Upper lobe of left lung (tissue), 6 donors: ENCODE measurements around the gene CMKLR1. TPM values are rescaled to one million over a fixed set of nuclear protein-coding genes. Genes with fewer than 3 reads are reported as not detected.

Experiments
- ATAC-seq, 2 donors: fragments of 200-7000 bp; cut with Tn5 transposase; one replicate each; pipeline ENCODE4 v1.9.1; 2022; ENCODE audit warnings: mild to moderate bottlenecking in 2 of 2, moderate library complexity in 2 of 2; ENCODE audit not compliant: low FRiP score in 2 of 2
- DNase-seq, 2 donors: peaks; one replicate each; pipeline ENCODE4 v3.0.0-alpha.2; 2019 to 2020
- H3K27ac ChIP-seq, 4 donors: fragments of 200-600 bp; sonication (generic); one replicate each; pipeline ENCODE4 v1.5.1; 2016 to 2019
- H3K27me3 ChIP-seq, 4 donors: fragments of 200-600 bp; sonication (generic); one replicate each; pipeline ENCODE4 v1.5.1; 2017 to 2019
- H3K36me3 ChIP-seq, 4 donors: fragments of 200-600 bp; sonication (generic); one replicate each; pipeline ENCODE4 v1.5.1; 2016 to 2019
- H3K4me1 ChIP-seq, 4 donors: fragments of 200-600 bp; sonication (generic); one replicate each; pipeline ENCODE4 v1.5.1; 2018 to 2019
- H3K4me3 ChIP-seq, 4 donors: fragments of 200-600 bp; sonication (generic); one replicate each; pipeline ENCODE4 v1.5.1; 2017 to 2019; ENCODE audit warnings: mild to moderate bottlenecking in 2 of 4, moderate library complexity in 1 of 4
- H3K9me3 ChIP-seq, 4 donors: fragments of 200-600 bp; sonication (generic); one replicate each; pipeline ENCODE4 v1.5.1; 2018 to 2019
- EP300 ChIP-seq, 4 donors: sonication (generic); formaldehyde crosslinking; IDR thresholded peaks; one replicate each; pipeline ENCODE4 v1.5.1; 2017; ENCODE audit warnings: antibody characterized with exemption in 4 of 4, control low read depth in 2 of 4
- POLR2A ChIP-seq, 4 donors: fragments of 450-650 bp; IDR thresholded peaks; one replicate each; pipeline ENCODE4 v1.5.1; 2016 to 2017; ENCODE audit warnings: antibody characterized with exemption in 4 of 4, mild to moderate bottlenecking in 2 of 4
- POLR2AphosphoS5 ChIP-seq, 2 donors: sonication (generic); formaldehyde crosslinking; IDR thresholded peaks; one replicate each; pipeline ENCODE4 v1.5.1; 2017; ENCODE audit warnings: antibody characterized with exemption in 2 of 2
- WGBS, 2 donors: methylation state at CpG; one replicate each; pipeline ENCODE4 v1.1.5; 2017 to 2018; 5-methylcytosine and 5-hydroxymethylcytosine counted together
- total RNA-seq, 6 donors: library from RNA; depleted of rRNA in 4 of 6; stranded (reverse); fragments of >200 nt in 4 of 6; gene quantifications; one replicate each; pipeline versions ENCODE4 v1.1.0 to v1.2.1, GENCODE V29; 2016 to 2021
- TF ChIP-seq, protein P1 (sequence below), 6 experiments: fragments of 450-650 bp in 4 of 6; fragments of 200-600 bp in 2 of 6; sonication (generic) in 2 of 6; IDR thresholded peaks; one replicate each; pipeline ENCODE4 v1.5.1; 2016 to 2019; ENCODE audit warnings: antibody characterized with exemption in 6 of 6
- donor health status: DM: no; HTN: no; CAD: no; lungs with moderate emphysema.
- donor health status: DM: no; HTN: yes; CAD: no; lungs with severe emphysema.

The CMKLR1 gene
- total RNA-seq, 6 donors from 2014 or later, result 7.8 to 40.9 (median 19.9) TPM

DNA sequence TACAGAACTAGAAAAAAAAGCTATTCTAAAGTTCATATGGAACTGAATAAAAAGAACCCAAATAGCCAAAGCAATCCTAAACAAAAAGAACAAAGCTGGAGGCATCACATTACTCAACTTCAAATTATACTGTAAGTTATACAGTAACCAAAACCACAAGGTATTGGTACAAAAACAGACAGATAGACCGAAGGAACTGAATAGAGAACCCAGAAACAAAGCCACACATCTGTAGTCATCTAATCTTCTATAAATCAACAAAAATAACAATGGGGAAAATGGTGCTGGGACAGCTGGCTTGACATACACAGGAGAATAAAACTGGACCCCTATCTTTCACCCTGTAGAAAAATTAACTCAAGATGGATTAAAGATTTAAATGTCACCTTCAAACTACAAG is 38.1 kb upstream of the CMKLR1 start:
- no peak overlapping the region for H3K27ac ChIP-seq
- no peaks in the 10 kb centered on the region for H3K36me3 ChIP-seq
- H3K27me3 ChIP-seq, result no peaks in the 10 kb centered on the region
- H3K9me3 ChIP-seq, result peaks cover 0 to 28% (median 15%) of the 10 kb centered on the region in 4 donors
- H3K4me1 ChIP-seq, result no peaks in the 10 kb centered on the region
- 16 to 22% methylated on average over 1 of the region's 1 CpG for WGBS, 2 donors
- ATAC-seq, result no peak
- TF ChIP-seq POLR2A (IDR thresholded peaks at IDR 0.05) (no peak), EP300 (IDR thresholded peaks at IDR 0.05) (no peak), POLR2AphosphoS5 (IDR thresholded peaks at IDR 0.05) (no peak)
- TF ChIP-seq, protein P1, sequence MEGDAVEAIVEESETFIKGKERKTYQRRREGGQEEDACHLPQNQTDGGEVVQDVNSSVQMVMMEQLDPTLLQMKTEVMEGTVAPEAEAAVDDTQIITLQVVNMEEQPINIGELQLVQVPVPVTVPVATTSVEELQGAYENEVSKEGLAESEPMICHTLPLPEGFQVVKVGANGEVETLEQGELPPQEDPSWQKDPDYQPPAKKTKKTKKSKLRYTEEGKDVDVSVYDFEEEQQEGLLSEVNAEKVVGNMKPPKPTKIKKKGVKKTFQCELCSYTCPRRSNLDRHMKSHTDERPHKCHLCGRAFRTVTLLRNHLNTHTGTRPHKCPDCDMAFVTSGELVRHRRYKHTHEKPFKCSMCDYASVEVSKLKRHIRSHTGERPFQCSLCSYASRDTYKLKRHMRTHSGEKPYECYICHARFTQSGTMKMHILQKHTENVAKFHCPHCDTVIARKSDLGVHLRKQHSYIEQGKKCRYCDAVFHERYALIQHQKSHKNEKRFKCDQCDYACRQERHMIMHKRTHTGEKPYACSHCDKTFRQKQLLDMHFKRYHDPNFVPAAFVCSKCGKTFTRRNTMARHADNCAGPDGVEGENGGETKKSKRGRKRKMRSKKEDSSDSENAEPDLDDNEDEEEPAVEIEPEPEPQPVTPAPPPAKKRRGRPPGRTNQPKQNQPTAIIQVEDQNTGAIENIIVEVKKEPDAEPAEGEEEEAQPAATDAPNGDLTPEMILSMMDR (IDR thresholded peaks at IDR 0.05), result no peak
- no peak overlapping the region for H3K4me3 ChIP-seq
- DNase-seq, result no peak

GRCh38 chr12:108375986-108376663 is 37.0 kb upstream of the CMKLR1 start:
- TF ChIP-seq, protein P1 (IDR thresholded peaks at IDR 0.05), result no peak
- no peak for TF ChIP-seq POLR2AphosphoS5 (IDR thresholded peaks at IDR 0.05)
- TF ChIP-seq POLR2A (IDR thresholded peaks at IDR 0.05), result no peak
- TF ChIP-seq EP300 (IDR thresholded peaks at IDR 0.05), result no peak
- no peak overlapping the region for H3K27ac ChIP-seq
- H3K4me1 ChIP-seq, result no peaks in the 10 kb centered on the region
- no peak for ATAC-seq
- no peak overlapping the region for H3K4me3 ChIP-seq
- peaks cover 0 to 28% (median 15%) of the 10 kb centered on the region in 4 donors for H3K9me3 ChIP-seq
- H3K27me3 ChIP-seq, result no peaks in the 10 kb centered on the region
- no peak for DNase-seq
- H3K36me3 ChIP-seq, result no peaks in the 10 kb centered on the region
- WGBS, 2 donors, result 36 to 53% methylated on average over 4 of the region's 4 CpGs

GRCh38 chr12:108374596-108375320 is 35.6 kb upstream of the CMKLR1 start:
- H3K36me3 ChIP-seq, result no peaks in the 10 kb centered on the region
- no peak for ATAC-seq
- H3K4me3 ChIP-seq, result no peak overlapping the region
- H3K4me1 ChIP-seq, result no peaks in the 10 kb centered on the region
- no peaks in the 10 kb centered on the region for H3K27me3 ChIP-seq
- no peak for DNase-seq
- 49 to 90% methylated on average over 2 of the region's 2 CpGs for WGBS, 2 donors
- H3K27ac ChIP-seq, result no peak overlapping the region
- TF ChIP-seq, protein P1 (IDR thresholded peaks at IDR 0.05), result no peak
- TF ChIP-seq EP300 (IDR thresholded peaks at IDR 0.05) (no peak), POLR2A (IDR thresholded peaks at IDR 0.05) (no peak), POLR2AphosphoS5 (IDR thresholded peaks at IDR 0.05) (no peak)
- H3K9me3 ChIP-seq, result peaks cover 0 to 28% (median 15%) of the 10 kb centered on the region in 4 donors

DNA sequence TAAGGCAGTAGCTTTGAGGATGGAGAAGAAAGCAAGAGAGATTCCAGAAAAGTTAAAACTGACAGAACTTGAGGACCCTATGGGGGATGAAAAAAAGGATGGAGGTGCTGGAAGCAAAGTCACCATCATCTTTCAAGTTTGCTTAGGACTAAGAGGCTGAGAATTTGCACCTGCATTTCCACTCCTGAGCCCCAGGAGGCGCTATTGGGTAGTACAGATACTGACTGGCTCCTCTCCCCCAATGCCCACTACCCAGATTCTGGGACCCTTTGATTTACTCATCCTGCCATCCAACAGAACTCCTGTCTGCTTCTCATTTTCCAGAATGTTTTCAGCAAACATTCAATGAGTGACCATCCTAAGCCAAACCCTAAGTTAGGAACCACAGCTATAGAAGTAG is 34.0 kb upstream of the CMKLR1 start:
- 0% methylated on average over 1 of the region's 1 CpG for WGBS, 2 donors
- Histone ChIP-seq H3K4me1 (no peaks in the 10 kb centered on the region), H3K36me3 (no peaks in the 10 kb centered on the region), H3K27me3 (no peaks in the 10 kb centered on the region), H3K9me3 (peaks cover 0 to 28% (median 15%) of the 10 kb centered on the region in 4 donors), H3K4me3 (no peak overlapping the region), H3K27ac (no peak overlapping the region)
- no peak for ATAC-seq
- TF ChIP-seq EP300 (IDR thresholded peaks at IDR 0.05) (no peak), POLR2A (IDR thresholded peaks at IDR 0.05) (no peak), POLR2AphosphoS5 (IDR thresholded peaks at IDR 0.05) (no peak)
- no peak for DNase-seq

GRCh38 chr12:108371801-108372344 is 32.8 kb upstream of the CMKLR1 start:
- H3K27me3 ChIP-seq, result no peaks in the 10 kb centered on the region
- ATAC-seq, result peak in 1 of 2 donors; percentile 56
- H3K27ac ChIP-seq, result no peak overlapping the region
- peaks cover 0 to 28% (median 12%) of the 10 kb centered on the region in 4 donors for H3K9me3 ChIP-seq
- no peak overlapping the region for H3K4me3 ChIP-seq
- WGBS, 2 donors, result 50 to 58% methylated on average over 6 of the region's 6 CpGs
- TF ChIP-seq POLR2AphosphoS5 (IDR thresholded peaks at IDR 0.05), result peak in 1 of 2 donors; percentile 12
- no peak for TF ChIP-seq EP300 (IDR thresholded peaks at IDR 0.05)
- DNase-seq, result peak in 1 of 2 donors; percentile 28
- H3K4me1 ChIP-seq, result no peaks in the 10 kb centered on the region
- no peaks in the 10 kb centered on the region for H3K36me3 ChIP-seq
